Adrenal gland (tissue), 12 donors: Measurements from ENCODE around the gene MTX2. TPM values are rescaled to one million over a fixed set of nuclear protein-coding genes. Genes with fewer than 3 reads are reported as not detected.

ENCODE experiments used
- DNase-seq, 7 donors: peaks; one replicate each; pipeline ENCODE4 v3.0.0-alpha.2; 2019 to 2020
- H3K27ac ChIP-seq, 5 donors: fragments of 200-600 bp; sonication (generic) in 4 of 5; 1 replicate in 3 of 5; 2 replicates in 2 of 5; pipeline versions ENCODE4 v1.5.1 to v1.8.0; 2016 to 2020; ENCODE audit warnings: mild to moderate bottlenecking in 1 of 5
- H3K27me3 ChIP-seq: fragments of 200-600 bp; 2 replicates; pipeline ENCODE4 v1.8.0; 2021
- H3K36me3 ChIP-seq, 2 donors: fragments of 200-600 bp; replicated peaks in 1 of 2; 1 replicate in 1 of 2; 2 replicates in 1 of 2; pipeline versions ENCODE4 v1.5.1 to v1.8.0; 2018 to 2022
- H3K4me1 ChIP-seq, 2 donors: fragments of 200-600 bp; replicated peaks in 1 of 2; 1 replicate in 1 of 2; 2 replicates in 1 of 2; pipeline versions ENCODE4 v1.5.1 to v1.8.0; 2018 to 2021
- H3K4me3 ChIP-seq, 4 donors: fragments of 200-600 bp; sonication (generic) in 3 of 4; one replicate each; pipeline ENCODE4 v1.5.1; 2016 to 2018
- H3K9me3 ChIP-seq, 3 donors: fragments of 200-600 bp; sonication (generic) in 1 of 3; replicated peaks in 1 of 3; 1 replicate in 2 of 3; 2 replicates in 1 of 3; pipeline versions ENCODE4 v1.5.1 to v1.8.0; 2016 to 2021
- CTCF ChIP-seq, 6 experiments: fragments of 450-650 bp in 4 of 6; fragments of 200-600 bp in 2 of 6; sonication (generic) in 1 of 6; IDR thresholded peaks; 1 replicate in 5 of 6; 2 replicates in 1 of 6; pipeline versions ENCODE4 v1.5.1 to v1.8.0; 2016 to 2021; ENCODE audit warnings: antibody characterized with exemption in 6 of 6, mild to moderate bottlenecking in 2 of 6, moderate library complexity in 1 of 6
- POLR2A ChIP-seq, 2 donors: fragments of 450-650 bp; IDR thresholded peaks; one replicate each; pipeline ENCODE4 v1.6.1; 2017; ENCODE audit warnings: antibody characterized with exemption in 2 of 2, mild to moderate bottlenecking in 2 of 2, moderate library complexity in 1 of 2
- WGBS, 4 donors: extraction: QIAGEN DNeasy Blood & Tissue Kit in 2 of 4; methylation state at CpG; one replicate each; pipeline versions ENCODE4 v1.1.5 to v1.1.7; 2013 to 2017; 5-methylcytosine and 5-hydroxymethylcytosine counted together
- intact Hi-C, 2 donors: fragments of 100-400 bp; cut with DNase I; formaldehyde crosslinking; loops; one replicate each; pipeline versions ENCODE4 v1.14.1 to v1.15.0; 2022 to 2023
- polyA plus RNA-seq, 3 donors: library from polyadenylated mRNA; stranded (reverse); fragments of 200-250 nt in 2 of 3; fragments of 350-450 nt in 1 of 3; fragmentation: Illumina TruSeq in 1 of 3; extraction: RNeasy Lipid Tissue Mini Kit (QIAGEN cat#74804) in 1 of 3; gene quantifications; one replicate each; pipeline ENCODE4 v1.2.3, GENCODE V29; 2013 to 2014
- total RNA-seq, 9 donors: library from RNA; depleted of rRNA in 4 of 9; stranded (reverse); fragments of >200 nt in 4 of 9; fragments of 120-200 nt in 1 of 9; fragmentation: NEBNext Ultra II Directional in 1 of 9; extraction: Animal tissue kit (Norgen Biotek cat#: 25700) in 1 of 9; gene quantifications; one replicate each; pipeline versions ENCODE4 v1.1.0 to v1.2.4, GENCODE V29; 2013 to 2023
- donor health status: healthy with polysubstance abuse.
- donor health status: Bipolar disorder and iron deficiency.
- donor health status: DM: yes; HTN: yes; CAD: no.
- donor health status: DM: no; HTN: no; CAD: no.
- donor health status: DM: no; HTN: no; CAD: no.
- donor health status: DM: yes; HTN: yes; CAD: no.

The MTX2 gene
- total and polyA plus RNA-seq, 12 donors, result 21.2 to 79.4 (median 38.2) TPM

GRCh38 chr2:176331646-176332045 lies 62.4 kb downstream of the MTX2 start:
- Histone ChIP-seq H3K27ac (no peak overlapping the region), H3K4me1 (no peaks in the 10 kb centered on the region), H3K36me3 (no peaks in the 10 kb centered on the region), H3K4me3 (no peak overlapping the region), H3K27me3 (no peaks in the 10 kb centered on the region), H3K9me3 (peaks cover 0 to 5% (median 0%) of the 10 kb centered on the region in 3 donors)
- intact Hi-C loops, result no loop called here
- WGBS, 4 donors, result 97 to 100% (median 99%) methylated on average over 1 of the region's 1 CpG
- TF ChIP-seq POLR2A (IDR thresholded peaks at IDR 0.05) (no peak), CTCF (IDR thresholded peaks at IDR 0.05) (no peak)
- no peak for DNase-seq

GRCh38 chr2:176334729-176335128 lies 65.5 kb downstream of the MTX2 start:
- H3K4me3 ChIP-seq, result no peak overlapping the region
- H3K9me3 ChIP-seq, result no peaks in the 10 kb centered on the region
- WGBS, 4 donors, result 96 to 100% (median 97%) methylated on average over 1 of the region's 1 CpG
- no peak for DNase-seq
- H3K36me3 ChIP-seq, result peaks cover 0 to 7% of the 10 kb centered on the region in 2 donors
- TF ChIP-seq POLR2A (IDR thresholded peaks at IDR 0.05), result no peak
- TF ChIP-seq CTCF (IDR thresholded peaks at IDR 0.05), result no peak
- H3K4me1 ChIP-seq, result no peaks in the 10 kb centered on the region
- H3K27me3 ChIP-seq, result no peaks in the 10 kb centered on the region
- intact Hi-C loops, result no loop called here
- H3K27ac ChIP-seq, result no peak overlapping the region

DNA sequence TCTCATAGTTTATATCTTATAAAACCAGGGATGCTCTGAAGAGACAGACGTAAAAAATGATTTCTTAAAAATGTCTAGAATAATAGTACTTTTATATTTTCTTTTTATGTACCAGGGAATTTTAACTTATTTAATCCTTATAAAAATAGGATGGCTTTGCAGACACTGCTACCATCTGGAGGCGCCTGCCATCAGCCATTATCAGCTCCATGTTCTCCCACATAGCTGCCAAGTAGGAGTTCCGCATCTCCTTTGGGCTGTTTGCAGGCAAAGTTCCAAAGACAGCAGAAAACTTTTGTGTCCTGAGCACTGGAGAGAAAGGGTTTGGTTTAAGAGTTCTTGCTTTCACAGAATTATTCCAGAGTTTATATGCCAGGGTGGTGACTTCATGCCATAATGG lies 69.2 kb downstream of the MTX2 start:
- 90 to 96% (median 95%) methylated on average over 3 of the region's 3 CpGs for WGBS, 4 donors

DNA sequence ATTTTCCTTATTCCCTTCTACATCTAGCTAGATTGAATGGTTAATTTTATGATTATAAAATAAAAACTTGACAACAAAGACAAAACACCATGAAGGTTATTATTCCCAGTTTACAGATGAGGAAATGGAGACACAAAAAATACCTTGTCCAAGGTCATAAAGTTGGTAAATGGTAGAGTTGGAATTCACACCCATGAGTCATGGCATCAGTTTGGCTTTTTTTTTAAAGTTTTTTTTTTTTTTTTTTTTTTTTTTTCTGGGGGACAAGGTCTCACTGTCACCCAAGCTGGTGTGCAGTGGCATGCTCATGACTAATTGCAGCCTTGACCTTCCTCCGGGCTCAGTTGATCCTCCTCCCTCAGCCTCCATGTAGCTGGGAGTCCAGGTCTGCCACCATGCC lies 70.0 kb downstream of the MTX2 start:
- Histone ChIP-seq H3K4me3 (no peak overlapping the region), H3K27me3 (no peaks in the 10 kb centered on the region), H3K36me3 (peaks cover 0 to 7% of the 10 kb centered on the region in 2 donors), H3K4me1 (no peaks in the 10 kb centered on the region), H3K9me3 (no peaks in the 10 kb centered on the region), H3K27ac (no peak overlapping the region)
- intact Hi-C loops, result no loop called here
- DNase-seq, result no peak
- TF ChIP-seq POLR2A (IDR thresholded peaks at IDR 0.05) (no peak), CTCF (IDR thresholded peaks at IDR 0.05) (no peak)
- WGBS, 4 donors, result 35 to 67% (median 60%) methylated on average over 1 of the region's 1 CpG

More for the DNA sequence above, 69.2 kb downstream of the MTX2 start:
- H3K4me3 ChIP-seq, result no peak overlapping the region
- no peak for DNase-seq
- peaks cover 0 to 7% of the 10 kb centered on the region in 2 donors for H3K36me3 ChIP-seq
- TF ChIP-seq CTCF (IDR thresholded peaks at IDR 0.05) (no peak), POLR2A (IDR thresholded peaks at IDR 0.05) (no peak)
- H3K27me3 ChIP-seq, result no peaks in the 10 kb centered on the region
- intact Hi-C loops, result no loop called here
- no peak overlapping the region for H3K27ac ChIP-seq
- no peaks in the 10 kb centered on the region for H3K9me3 ChIP-seq
- H3K4me1 ChIP-seq, result no peaks in the 10 kb centered on the region
